Measurements from ENCODE around the gene USP17L25.
"Not testable (repeated sequence)": the region's sequence is repeated elsewhere in the genome, so short reads cannot be mapped to it uniquely, and the experiment has no call there.

Gene USP17L25

GRCh38 chr4:9329611-9330010 is at the start of gene USP17L25:
USP17L25 (plus strand) TSS chr4:9329911; CDS start chr4:9329911, 0 bp downstream.
- not testable (repeated sequence) for DNase-seq (ENCODE audit: low read depth)

- not testable (repeated sequence) for DNase-seq (ENCODE audit: low read depth)
Measured at GRCh38 chr4:9324191-9324590, 5.5 kb upstream of the USP17L25 start.

- not testable (repeated sequence) for DNase-seq (ENCODE audit: low read depth)
Measured at GRCh38 chr4:9324865-9325264, 4.8 kb upstream of the USP17L25 start, which contains the start of gene USP17L24. USP17L24 (plus strand) TSS chr4:9325165; CDS start chr4:9325165, 0 bp downstream.

- not testable (repeated sequence) for DNase-seq (ENCODE audit: low read depth)
Measured at GRCh38 chr4:9334358-9334757, 4.6 kb downstream of the USP17L25 start, which contains the start of gene USP17L26. USP17L26 (plus strand) TSS chr4:9334658; CDS start chr4:9334658, 0 bp downstream.

- DNase-seq (ENCODE audit: low read depth), result not testable (repeated sequence)
Measured at GRCh38 chr4:9339103-9339502, 9.4 kb downstream of the USP17L25 start, which contains the start of gene USP17L5. USP17L5 (plus strand) TSS chr4:9339403; CDS start chr4:9339403, 0 bp downstream.

- not testable (repeated sequence) for DNase-seq (ENCODE audit: low read depth)
Measured at GRCh38 chr4:9343848-9344247, 14.1 kb downstream of the USP17L25 start, which contains the start of gene USP17L27. USP17L27 (plus strand) TSS chr4:9344148; CDS start chr4:9344148, 0 bp downstream.

- not testable (repeated sequence) for DNase-seq (ENCODE audit: low read depth)
Measured at GRCh38 chr4:9348593-9348992, 18.9 kb downstream of the USP17L25 start, which contains the start of gene USP17L28. USP17L28 (plus strand) TSS chr4:9348893; CDS start chr4:9348893, 0 bp downstream.

GRCh38 chr4:9350866-9351265 is 21.2 kb downstream of the USP17L25 start:
- not testable (repeated sequence) for DNase-seq (ENCODE audit: low read depth)

GRCh38 chr4:9353338-9353737 is 23.6 kb downstream of the USP17L25 start, which contains the start of gene USP17L29:
USP17L29 (plus strand) TSS chr4:9353638; CDS start chr4:9353638, 0 bp downstream.
- not testable (repeated sequence) for DNase-seq (ENCODE audit: low read depth)

GRCh38 chr4:9362829-9363228 is 33.1 kb downstream of the USP17L25 start, which contains the start of gene USP17L30:
USP17L30 (plus strand) TSS chr4:9363129; CDS start chr4:9363129, 0 bp downstream.
- not testable (repeated sequence) for DNase-seq (ENCODE audit: low read depth)

GRCh38 chr4:9379881-9380280 is 50.2 kb downstream of the USP17L25 start:
- not testable (repeated sequence) for DNase-seq (ENCODE audit: low read depth)

All from HS-5 (cell line).